GM23338 (cell line): ENCODE results near the gene KCNG3.

Source experiments
- CREB1 ChIP-seq: fragments of 250-450 bp; sonication (Bioruptor Pico); IDR thresholded peaks from 2 replicates; pipeline ENCODE4 v1.5.0; 2020; ENCODE audit warnings: low read depth, mild to moderate bottlenecking, moderate library complexity
- CTCF ChIP-seq, 2 experiments: fragments of 200-600 bp in 1 of 2; sonication (generic) in 1 of 2; conservative IDR thresholded peaks; 2 replicates each; pipeline versions ENCODE4 v1.5.1 to v1.6.1; 2016 to 2017; ENCODE audit warnings: antibody characterized with exemption in 2 of 2, low read depth in 2 of 2, mild to moderate bottlenecking in 2 of 2, moderate library complexity in 1 of 2
- EZH2 ChIP-seq: fragments of 200-600 bp; sonication (generic); IDR thresholded peaks from one replicate; pipeline ENCODE4 v1.8.0; 2017; ENCODE audit warnings: antibody characterized with exemption, mild to moderate bottlenecking, low read depth; ENCODE audit not compliant: unreplicated experiment
- EZH2phosphoT487 ChIP-seq: fragments of 200-600 bp; sonication (generic); IDR thresholded peaks from one replicate; pipeline ENCODE4 v1.8.1; 2018; ENCODE audit warnings: antibody characterized with exemption; ENCODE audit not compliant: unreplicated experiment
- JUNB ChIP-seq: IDR thresholded peaks from one replicate; pipeline ENCODE4 v1.6.1; 2016; ENCODE audit warnings: antibody characterized with exemption; ENCODE audit not compliant: unreplicated experiment
- NANOG ChIP-seq: IDR thresholded peaks from 2 replicates; pipeline ENCODE4 v1.6.1; 2016; ENCODE audit warnings: antibody characterized with exemption, borderline replicate concordance
- POLR2AphosphoS5 ChIP-seq: IDR thresholded peaks from 2 replicates; pipeline ENCODE4 v1.6.1; 2016; ENCODE audit warnings: antibody characterized with exemption, low read depth
- REST ChIP-seq: IDR thresholded peaks from one replicate; pipeline ENCODE4 v1.6.1; 2018; ENCODE audit warnings: antibody characterized with exemption; ENCODE audit not compliant: unreplicated experiment
- STAT1 ChIP-seq: IDR thresholded peaks from one replicate; pipeline ENCODE4 v1.6.1; 2016; ENCODE audit warnings: antibody characterized with exemption; ENCODE audit not compliant: unreplicated experiment
- ZNF114 ChIP-seq: fragments of 250-450 bp; sonication (Bioruptor Pico); IDR thresholded peaks from 2 replicates; pipeline ENCODE4 v1.5.0; 2020; ENCODE audit warnings: mild to moderate bottlenecking, moderate library complexity
- ZNF331 ChIP-seq: fragments of 250-450 bp; sonication (Bioruptor Pico); IDR thresholded peaks from 2 replicates; pipeline ENCODE4 v1.5.0; 2020; ENCODE audit warnings: low read depth, mild to moderate bottlenecking, moderate library complexity
- TF ChIP-seq, protein P1 (sequence below): IDR thresholded peaks from 2 replicates; pipeline ENCODE4 v1.6.1; 2016; ENCODE audit warnings: antibody characterized with exemption

DNA sequence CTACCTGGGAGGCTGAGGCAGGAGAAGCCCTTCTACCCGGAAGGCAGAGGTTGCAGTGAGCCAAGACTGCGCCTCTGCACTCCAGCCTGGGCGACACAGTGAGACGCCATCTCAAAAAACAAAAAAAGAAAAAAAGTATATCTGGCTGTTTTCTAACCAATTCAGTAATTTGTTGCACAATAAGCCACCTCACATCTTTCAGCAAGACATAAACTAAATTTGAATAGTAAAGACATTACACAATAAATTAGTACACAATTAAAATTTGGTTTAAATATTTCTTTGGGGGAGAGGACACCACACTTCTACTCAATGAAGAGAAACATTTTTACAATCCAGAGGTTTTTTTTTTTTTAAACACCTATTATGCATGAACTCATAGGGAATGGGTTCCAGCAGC, 38.6 kb upstream of the KCNG3 start:
- TF ChIP-seq JUNB: no peak
- no peak for TF ChIP-seq CTCF (conservative IDR thresholded peaks at IDR 0.05; ENCODE audit: low read depth in 2 of 2)
- TF ChIP-seq CREB1 (CRISPR knock-in tag): no peak
- TF ChIP-seq EZH2: no peak
- no peak for TF ChIP-seq STAT1
- no peak for TF ChIP-seq REST
- no peak for TF ChIP-seq EZH2phosphoT487
- TF ChIP-seq POLR2AphosphoS5: no peak
- TF ChIP-seq NANOG: no peak
- TF ChIP-seq ZNF114: no peak
- TF ChIP-seq, protein P1, sequence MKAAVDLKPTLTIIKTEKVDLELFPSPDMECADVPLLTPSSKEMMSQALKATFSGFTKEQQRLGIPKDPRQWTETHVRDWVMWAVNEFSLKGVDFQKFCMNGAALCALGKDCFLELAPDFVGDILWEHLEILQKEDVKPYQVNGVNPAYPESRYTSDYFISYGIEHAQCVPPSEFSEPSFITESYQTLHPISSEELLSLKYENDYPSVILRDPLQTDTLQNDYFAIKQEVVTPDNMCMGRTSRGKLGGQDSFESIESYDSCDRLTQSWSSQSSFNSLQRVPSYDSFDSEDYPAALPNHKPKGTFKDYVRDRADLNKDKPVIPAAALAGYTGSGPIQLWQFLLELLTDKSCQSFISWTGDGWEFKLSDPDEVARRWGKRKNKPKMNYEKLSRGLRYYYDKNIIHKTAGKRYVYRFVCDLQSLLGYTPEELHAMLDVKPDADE: no peak
- no peak for TF ChIP-seq ZNF331 (CRISPR knock-in tag)
